Measurements from ENCODE around the gene FAM24B.
"Not testable (repeated sequence)": the region's sequence is repeated elsewhere in the genome, so short reads cannot be mapped to it uniquely, and the experiment has no call there.

Gene FAM24B

GRCh38 chr10:122858042-122858441, 21.3 kb downstream of the FAM24B start:
- DNase-seq, result not testable (repeated sequence)

- DNase-seq, result no peak
Observed at GRCh38 chr10:122856902-122857301, 22.5 kb downstream of the FAM24B start.

- DNase-seq, result no peak
Observed at GRCh38 chr10:122855745-122856144, 23.6 kb downstream of the FAM24B start.

GRCh38 chr10:122854648-122855047, 24.7 kb downstream of the FAM24B start:
- no peak for DNase-seq

GRCh38 chr10:122853665-122854313, 25.6 kb downstream of the FAM24B start:
- no peak for DNase-seq

- no peak for DNase-seq
Observed at GRCh38 chr10:122852261-122852660, 27.1 kb downstream of the FAM24B start.

- DNase-seq, result no peak
Observed at GRCh38 chr10:122850705-122851640, 28.4 kb downstream of the FAM24B start.

GRCh38 chr10:122849900-122850605, 29.3 kb downstream of the FAM24B start:
- DNase-seq, result no peak

- DNase-seq, result no peak
Observed at GRCh38 chr10:122849090-122849489, 30.3 kb downstream of the FAM24B start.

- DNase-seq, result no peak
Observed at GRCh38 chr10:122847782-122848604, 31.4 kb downstream of the FAM24B start.

- no peak for DNase-seq
Observed at GRCh38 chr10:122845783-122846332, 33.5 kb downstream of the FAM24B start, which contains the start of gene CUZD1. Gene CUZD1 (minus strand): TSS chr10:122845857. CDS start chr10:122845843, 14 bp downstream.

GRCh38 chr10:122844146-122844545, 35.2 kb downstream of the FAM24B start:
- DNase-seq, result no peak

- no peak for DNase-seq
Observed at GRCh38 chr10:122841569-122841968, 37.8 kb downstream of the FAM24B start.

GRCh38 chr10:122839505-122839904, 39.9 kb downstream of the FAM24B start:
- DNase-seq, result no peak

GRCh38 chr10:122838880-122839279, 40.5 kb downstream of the FAM24B start:
- DNase-seq, result no peak

- no peak for DNase-seq
Observed at GRCh38 chr10:122835908-122836307, 43.5 kb downstream of the FAM24B start.

GRCh38 chr10:122830965-122831353, 48.4 kb downstream of the FAM24B start:
- no peak for DNase-seq

GRCh38 chr10:122830273-122830964, 49.0 kb downstream of the FAM24B start:
- no peak for DNase-seq

- no peak for DNase-seq
Observed at GRCh38 chr10:122829454-122829853, 49.9 kb downstream of the FAM24B start.

- DNase-seq, result no peak
Observed at GRCh38 chr10:122828716-122829255, 50.6 kb downstream of the FAM24B start.

GRCh38 chr10:122827302-122827701, 52.1 kb downstream of the FAM24B start:
- DNase-seq, result no peak

Measured in NCI-H1436 (cell line).